Activated CD4-positive, alpha-beta T cell treated with anti-CD3 and anti-CD28 coated beads for 4 hours (primary cell): Measurements from ENCODE around the gene ADA.

Experiments used
- DNase-seq, 2 donors: peaks; one replicate each; pipeline ENCODE4 v3.0.0-alpha.2; 2020

ADA gene

GRCh38 chr20:44574372-44574771 is 77.1 kb downstream of the ADA start:
- DNase-seq = no peak

- DNase-seq = no peak
These were observed 78.0 kb downstream of the ADA start for GRCh38 chr20:44573501-44573869.

- DNase-seq = no peak
These were observed 78.7 kb downstream of the ADA start for GRCh38 chr20:44572551-44573500.

GRCh38 chr20:44571362-44571988 is 80.0 kb downstream of the ADA start:
- no peak for DNase-seq

GRCh38 chr20:44570367-44570766 is 81.1 kb downstream of the ADA start:
- no peak for DNase-seq
